ENCODE measurements around the gene RNF214. TPM values are rescaled to one million over a fixed set of nuclear protein-coding genes. Genes with fewer than 3 reads are reported as not detected.

Gene RNF214
- total and polyA plus RNA-seq, 8 donors: 21.5 to 37.1 (median 30.9) TPM

GRCh38 chr11:117199916-117200812 is 32.3 kb upstream of the RNF214 start:
- H3K4me3 ChIP-seq: peak overlapping the region; percentile 25 to 34
- H3K27me3 ChIP-seq: no peaks in the 10 kb centered on the region
- peaks cover 0 to 48% of the 10 kb centered on the region in 2 donors for H3K36me3 ChIP-seq
- peaks cover 11 to 19% of the 10 kb centered on the region in 2 donors for H3K4me1 ChIP-seq
- no peak for TF ChIP-seq CTCF (IDR thresholded peaks at IDR 0.05)
- H3K27ac ChIP-seq: peak overlapping the region; percentile 70 to 84
- DNase-seq (peak in 1 of 4 donors; percentile 45), ATAC-seq (no peak)
- no peaks in the 10 kb centered on the region for H3K9me3 ChIP-seq
- intact Hi-C loops (cut with DNase I): no loop called here

- Histone ChIP-seq H3K36me3 (peaks cover 0 to 49% of the 10 kb centered on the region in 2 donors), H3K27me3 (no peaks in the 10 kb centered on the region), H3K4me1 (peaks cover 11 to 19% of the 10 kb centered on the region in 2 donors), H3K4me3 (peak overlapping the region; percentile 25 to 34), H3K9me3 (no peaks in the 10 kb centered on the region), H3K27ac (peak overlapping the region; percentile 28 to 84)
- intact Hi-C loops (cut with DNase I): no loop called here
- DNase-seq (peak in 1 of 4 donors; percentile 25), ATAC-seq (no peak)
- no peak for TF ChIP-seq CTCF (IDR thresholded peaks at IDR 0.05)
These were observed 31.4 kb upstream of the RNF214 start for GRCh38 chr11:117200813-117201657.

GRCh38 chr11:117201658-117202305 is 30.7 kb upstream of the RNF214 start:
- H3K9me3 ChIP-seq: no peaks in the 10 kb centered on the region
- peak overlapping the region; percentile 28 to 67 for H3K27ac ChIP-seq
- H3K4me1 ChIP-seq: peaks cover 11 to 19% of the 10 kb centered on the region in 2 donors
- peaks cover 0 to 44% of the 10 kb centered on the region in 2 donors for H3K36me3 ChIP-seq
- intact Hi-C loops (cut with DNase I): no loop called here
- DNase-seq: peak in 1 of 4 donors; percentile 75
- H3K4me3 ChIP-seq: peak overlapping the region; percentile 1 to 34
- H3K27me3 ChIP-seq: no peaks in the 10 kb centered on the region
- no peak for ATAC-seq
- TF ChIP-seq CTCF (IDR thresholded peaks at IDR 0.05): no peak

GRCh38 chr11:117202386-117203068 is 29.9 kb upstream of the RNF214 start:
- Histone ChIP-seq H3K36me3 (peaks cover 0 to 37% of the 10 kb centered on the region in 2 donors), H3K9me3 (no peaks in the 10 kb centered on the region), H3K4me3 (peak overlapping the region in 1 of 2 donors; percentile 34), H3K27me3 (no peaks in the 10 kb centered on the region), H3K4me1 (peaks cover 11 to 19% of the 10 kb centered on the region in 2 donors), H3K27ac (peak overlapping the region in 1 of 2 donors; percentile 67)
- no peak for ATAC-seq
- intact Hi-C loops (cut with DNase I): no loop called here
- DNase-seq: peak in 1 of 4 donors; percentile 47
- no peak for TF ChIP-seq CTCF (IDR thresholded peaks at IDR 0.05)

Measured in left lung (tissue), 10 donors.